Lower leg skin (tissue), 3 donors: Measurements from ENCODE around the gene CREB1.

ENCODE experiments used
- POLR2A ChIP-seq, 2 donors: fragments of 450-650 bp; IDR thresholded peaks; one replicate each; pipeline ENCODE4 v1.6.1; 2016 to 2017; ENCODE audit warnings: antibody characterized with exemption in 2 of 2, mild to moderate bottlenecking in 1 of 2, moderate library complexity in 1 of 2
- TF ChIP-seq, protein P1 (sequence below), 3 donors: fragments of 450-650 bp; IDR thresholded peaks; one replicate each; pipeline ENCODE4 v1.5.1; 2016; ENCODE audit warnings: antibody characterized with exemption in 3 of 3, mild to moderate bottlenecking in 3 of 3, moderate library complexity in 2 of 3

DNA sequence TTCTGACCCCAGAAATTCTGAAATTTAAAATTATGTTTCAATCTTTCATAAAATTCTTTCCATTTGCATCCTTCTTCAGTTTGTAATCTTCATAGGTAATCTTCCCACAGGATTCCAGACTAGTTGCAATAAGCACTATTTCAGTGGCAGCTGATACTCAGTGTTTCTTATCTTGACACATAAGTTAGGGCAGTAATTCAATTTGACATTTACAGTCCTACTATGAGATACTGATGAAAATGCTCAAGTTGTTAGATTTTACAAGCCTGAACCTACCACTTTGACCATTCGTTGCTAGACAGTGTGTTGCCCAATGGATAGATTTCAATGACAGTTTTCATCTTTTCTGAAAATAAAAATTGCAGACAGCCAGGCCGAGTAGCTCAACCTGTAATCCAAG lies 85.1 kb downstream of the CREB1 start:
- TF ChIP-seq POLR2A (IDR thresholded peaks at IDR 0.05) = no peak
- TF ChIP-seq, protein P1, sequence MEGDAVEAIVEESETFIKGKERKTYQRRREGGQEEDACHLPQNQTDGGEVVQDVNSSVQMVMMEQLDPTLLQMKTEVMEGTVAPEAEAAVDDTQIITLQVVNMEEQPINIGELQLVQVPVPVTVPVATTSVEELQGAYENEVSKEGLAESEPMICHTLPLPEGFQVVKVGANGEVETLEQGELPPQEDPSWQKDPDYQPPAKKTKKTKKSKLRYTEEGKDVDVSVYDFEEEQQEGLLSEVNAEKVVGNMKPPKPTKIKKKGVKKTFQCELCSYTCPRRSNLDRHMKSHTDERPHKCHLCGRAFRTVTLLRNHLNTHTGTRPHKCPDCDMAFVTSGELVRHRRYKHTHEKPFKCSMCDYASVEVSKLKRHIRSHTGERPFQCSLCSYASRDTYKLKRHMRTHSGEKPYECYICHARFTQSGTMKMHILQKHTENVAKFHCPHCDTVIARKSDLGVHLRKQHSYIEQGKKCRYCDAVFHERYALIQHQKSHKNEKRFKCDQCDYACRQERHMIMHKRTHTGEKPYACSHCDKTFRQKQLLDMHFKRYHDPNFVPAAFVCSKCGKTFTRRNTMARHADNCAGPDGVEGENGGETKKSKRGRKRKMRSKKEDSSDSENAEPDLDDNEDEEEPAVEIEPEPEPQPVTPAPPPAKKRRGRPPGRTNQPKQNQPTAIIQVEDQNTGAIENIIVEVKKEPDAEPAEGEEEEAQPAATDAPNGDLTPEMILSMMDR (IDR thresholded peaks at IDR 0.05) = no peak
